ENCODE results near the gene HSD17B3. TPM values are rescaled to one million over a fixed set of nuclear protein-coding genes. Genes with fewer than 3 reads are reported as not detected.

The HSD17B3 gene
- total RNA-seq (2016; rRNA removed; fragmentation: Illumina TruSeq; extraction: Trizol), result not detected in 2 replicates
- total RNA-seq (2016; cell fraction: cytosol; rRNA removed; fragmentation: Illumina TruSeq; extraction: Trizol; ENCODE audit: low read depth), result not detected in 2 replicates
- total RNA-seq (2016; cell fraction: insoluble cytoplasmic fraction; rRNA removed; fragmentation: Illumina TruSeq; extraction: Trizol), result 0.19 TPM in 1 of 2 replicates, not detected in the other
- not detected in 2 replicates for total RNA-seq (2016; cell fraction: membrane; rRNA removed; fragmentation: Illumina TruSeq; extraction: Trizol)
- 1.1 TPM in 1 of 2 replicates, not detected in the other for total RNA-seq (2016; cell fraction: nucleus; rRNA removed; fragmentation: Illumina TruSeq; extraction: Trizol)
- polyA plus RNA-seq (2011; rRNA removed), result 0.12 and 0.39 TPM in 2 replicates
- polyA plus RNA-seq (2011; cell fraction: cytosol; rRNA removed), result 0.08 TPM in 1 of 2 replicates, not detected in the other
- 1.2 and 1.5 TPM in 2 replicates for polyA plus RNA-seq (2011; cell fraction: nucleus; rRNA removed)
- 0.54 and 0.63 TPM in 2 replicates for polyA plus RNA-seq (2012)
- not detected in 2 replicates for polyA plus RNA-seq (2016; cell fraction: cytosol; fragmentation: Illumina TruSeq; extraction: Trizol; ENCODE audit: low read depth)
- not detected in 2 replicates for polyA plus RNA-seq (2016; cell fraction: insoluble cytoplasmic fraction; fragmentation: Illumina TruSeq; extraction: Trizol; ENCODE audit: low read depth)
- not detected in 2 replicates for polyA plus RNA-seq (2016; cell fraction: membrane; fragmentation: Illumina TruSeq; extraction: Trizol; ENCODE audit: low read depth)
- polyA plus RNA-seq (2016; cell fraction: nucleus; fragmentation: Illumina TruSeq; extraction: Trizol; ENCODE audit: insufficient read depth, low read depth), result not detected in 2 replicates
- 0.16 TPM in 1 of 2 replicates, not detected in the other for polyA minus RNA-seq (2011; rRNA and poly(A)+ RNA removed; ENCODE audit: low replicate concordance)
- polyA minus RNA-seq (2011; cell fraction: cytosol; rRNA and poly(A)+ RNA removed), result not detected in 2 replicates
- 0.39 TPM in 1 of 2 replicates, not detected in the other for polyA minus RNA-seq (2011; cell fraction: nucleus; rRNA and poly(A)+ RNA removed)
- Bru-seq, nascent RNA, result percentile 23 among the genes with signal in this experiment
- percentile 37 among the genes with signal in this experiment for BruChase-seq, experiment 1, labeled RNA remaining after a 6-hour chase
- BruChase-seq, experiment 2, labeled RNA remaining after a 2-hour chase, result percentile 34 among the genes with signal in this experiment
- long read RNA-seq, experiment 1, result 0 reads
- long read RNA-seq, experiment 2, result 0 reads

GRCh38 chr9:96302021-96302420 lies at the start of gene HSD17B3:
Gene HSD17B3, minus strand, starts transcription at chr9:96302176. Its CDS starts 72 bp downstream, at chr9:96302104.
- in situ Hi-C loops (cut with HindIII; ENCODE audit: extremely low pct_ligation_motif_present, low pct_unique_long_range_greater_than_20kb), result no loop called here
- no peak for ATAC-seq
- CTCF ChIA-PET (ENCODE audit: low intra/inter-chr PET ratio, low total read pairs), result no interaction called here

More at GRCh38 chr9:96302021-96302420, at the start of gene HSD17B3:
- DNase-seq (ENCODE audit: low spot score) (peak; percentile 7), FAIRE-seq (no peak)
- intact Hi-C loops (cut with micrococcal nuclease; ENCODE audit: unreplicated experiment), result no loop called here
- no peak within 1 kb of the TSS for H3K4me2 ChIP-seq (ENCODE audit: low read depth, low read length)
- H3K27ac ChIP-seq (ENCODE audit: extremely low read length, insufficient read depth, low read length), result no peak within 1 kb of the TSS
- H3K4me3 ChIP-seq (replicated peaks in 1 of 3; ENCODE audit: insufficient read depth in 1 of 3, low read depth in 2 of 3, low read length in 3 of 3), result no peak within 1 kb of the TSS
- H3K4me1 ChIP-seq (ENCODE audit: insufficient read depth, low read length), result no peaks in the 10 kb centered on the region
- no peak within 1 kb of the TSS for H3K9ac ChIP-seq (ENCODE audit: insufficient read depth, low read depth, low read length)
- no peaks in the 10 kb centered on the region for H4K20me1 ChIP-seq (ENCODE audit: insufficient read depth, low read length)
- H3K9me3 ChIP-seq (ENCODE audit: low read length), result no peaks in the 10 kb centered on the region
- H2AFZ ChIP-seq (ENCODE audit: low read length), result no peak within 1 kb of the TSS
- H3K36me3 ChIP-seq (replicated peaks in 1 of 2; ENCODE audit: control insufficient read depth in 1 of 2, insufficient read depth in 2 of 2, low read length in 2 of 2), result no peaks in the 10 kb centered on the region
- 0 out of 5 replicates have a peak, but pooled peaks cover 0 to 1% of the 10 kb centered on the region in 2 experiments for H3K27me3 ChIP-seq (ENCODE audit: control insufficient read depth in 1 of 2, insufficient read depth in 2 of 2, low read length in 2 of 2)
- TF ChIP-seq GPBP1L1 (CRISPR knock-in tag; IDR thresholded peaks at IDR 0.05) (no peak), RAD51 (IDR thresholded peaks at IDR 0.05; ENCODE audit: borderline replicate concordance) (no peak), ZNF546 (CRISPR knock-in tag; conservative IDR thresholded peaks at IDR 0.05) (no peak), ZSCAN25 (CRISPR knock-in tag; IDR thresholded peaks at IDR 0.05) (no peak), MYNN (CRISPR knock-in tag; IDR thresholded peaks at IDR 0.05; ENCODE audit: low read depth) (no peak), CAMTA2 (CRISPR knock-in tag; IDR thresholded peaks at IDR 0.05; ENCODE audit: borderline replicate concordance) (no peak), TMF1 (CRISPR knock-in tag; IDR thresholded peaks at IDR 0.05; ENCODE audit: low read depth) (no peak), HDAC2 (CRISPR knock-in tag; IDR thresholded peaks at IDR 0.05) (no peak)
- BruUV-seq (replicated peaks), result no TSS peak
- POLR2A ChIA-PET, result no interaction called here
- no peaks in the 10 kb centered on the region for H3K79me2 ChIP-seq (ENCODE audit: insufficient read depth, low read length)
- WGBS (ENCODE audit: low lambda C conversion rate), result 33% methylated on average over 4 of the region's 6 CpGs

Data from HepG2 (cell line).